Activated CD8-positive, alpha-beta T cell treated with anti-CD3 and anti-CD28 coated beads for 36 hours (primary cell): ENCODE results near the gene MAX. TPM values are rescaled to one million over a fixed set of nuclear protein-coding genes. Genes with fewer than 3 reads are reported as not detected.

ENCODE experiments used
- ATAC-seq: fragments of 200-7000 bp; cut with Tn5 transposase; one replicate; pipeline ENCODE4 v1.10.0; 2021; ENCODE audit warnings: mild to moderate bottlenecking, moderate library complexity
- CTCF ChIA-PET: fragments of 350-600 bp; sonication (Branson Sonifier 250); formaldehyde crosslinking; loops from one replicate; lab custom pipeline; 2021; ENCODE audit warnings: antibody characterized with exemption; lab: Charles Lee
- POLR2A ChIA-PET: fragments of 350-600 bp; sonication (Branson Sonifier 250); formaldehyde crosslinking; loops from one replicate; lab custom pipeline; 2021; ENCODE audit warnings: antibody characterized with exemption; lab: Charles Lee
- DNase-seq: peaks from one replicate; pipeline ENCODE4 v3.0.0-alpha.2; 2020
- H3K27ac Mint-ChIP-seq: one replicate; pipeline ENCODE4 v1.8.0; 2021; ENCODE audit warnings: mild to moderate bottlenecking, mixed read lengths
- H3K27me3 Mint-ChIP-seq: one replicate; pipeline ENCODE4 v1.8.0; 2021; ENCODE audit warnings: mixed read lengths
- H3K36me3 Mint-ChIP-seq: one replicate; pipeline ENCODE4 v1.8.0; 2021; ENCODE audit warnings: low read depth, mixed read lengths
- H3K4me1 Mint-ChIP-seq: one replicate; pipeline ENCODE4 v1.8.0; 2021; ENCODE audit warnings: low read depth, mixed read lengths
- H3K4me3 Mint-ChIP-seq: one replicate; pipeline ENCODE4 v1.8.0; 2021; ENCODE audit warnings: mild to moderate bottlenecking, moderate library complexity, mixed read lengths
- H3K9me3 Mint-ChIP-seq: one replicate; pipeline ENCODE4 v1.8.0; 2021; ENCODE audit warnings: mixed read lengths
- CTCF ChIP-seq: fragments of 200-600 bp; IDR thresholded peaks from one replicate; pipeline ENCODE4 v1.8.0; 2022; ENCODE audit warnings: antibody characterized with exemption, mild to moderate bottlenecking
- intact Hi-C: fragments of 100-400 bp; cut with micrococcal nuclease; formaldehyde crosslinking; loops from one replicate; pipeline ENCODE4 v1.10.0; 2022
- total RNA-seq, 2 experiments: library from RNA; stranded (reverse); gene quantifications; one replicate each; pipeline ENCODE4 v1.2.3, GENCODE V29; 2021

The MAX gene
- total RNA-seq, 2 experiments from 2014 or later = 92.6 to 92.8 TPM

GRCh38 chr14:65075628-65076325, 26.5 kb downstream of the MAX start:
- CTCF ChIA-PET = interaction anchor here (0.9 kb wide), 1 partner anchor 13 kb away, joined by 3 read pairs; no protein-coding TSS in a partner anchor
- no peak for ATAC-seq
- no peak for TF ChIP-seq CTCF
- no peaks in the 10 kb centered on the region for H3K9me3 Mint-ChIP-seq
- H3K27ac Mint-ChIP-seq = no peak overlapping the region
- peaks cover 44% of the 10 kb centered on the region for H3K36me3 Mint-ChIP-seq
- intact Hi-C loops = no loop called here
- DNase-seq = no peak
- H3K4me1 Mint-ChIP-seq = peaks cover 21% of the 10 kb centered on the region
- no peaks in the 10 kb centered on the region for H3K27me3 Mint-ChIP-seq
- POLR2A ChIA-PET = no interaction called here
- no peak overlapping the region for H3K4me3 Mint-ChIP-seq

GRCh38 chr14:65074449-65075150, 27.7 kb downstream of the MAX start:
- no peak for TF ChIP-seq CTCF
- CTCF ChIA-PET = no interaction called here
- H3K36me3 Mint-ChIP-seq = peaks cover 36% of the 10 kb centered on the region

GRCh38 chr14:65073605-65074201, 28.6 kb downstream of the MAX start:
- no peak for TF ChIP-seq CTCF
- ATAC-seq (no peak), DNase-seq (no peak)
- CTCF ChIA-PET = no interaction called here
- peaks cover 32% of the 10 kb centered on the region for H3K36me3 Mint-ChIP-seq
- H3K9me3 Mint-ChIP-seq = no peaks in the 10 kb centered on the region
- H3K27ac Mint-ChIP-seq = no peak overlapping the region
- no peaks in the 10 kb centered on the region for H3K27me3 Mint-ChIP-seq
- peaks cover 3% of the 10 kb centered on the region for H3K4me1 Mint-ChIP-seq
- no peak overlapping the region for H3K4me3 Mint-ChIP-seq
- intact Hi-C loops = no loop called here
- POLR2A ChIA-PET = interaction anchor here (0.6 to 1.9 kb wide), 4 partner anchors 9 to 279 kb away, joined by 3 to 5 read pairs (median 4); no protein-coding TSS in a partner anchor

More at GRCh38 chr14:65074449-65075150, 27.7 kb downstream of the MAX start:
- POLR2A ChIA-PET = no interaction called here
- ATAC-seq (peak; percentile 42), DNase-seq (no peak)
- Mint-ChIP-seq H3K4me3 (no peak overlapping the region), H3K27ac (peak overlapping the region; percentile 32), H3K9me3 (no peaks in the 10 kb centered on the region), H3K27me3 (no peaks in the 10 kb centered on the region), H3K4me1 (peaks cover 9% of the 10 kb centered on the region)
- intact Hi-C loops = no loop called here

GRCh38 chr14:65072937-65073336, 29.4 kb downstream of the MAX start:
- ATAC-seq = no peak
- DNase-seq = no peak
- no peaks in the 10 kb centered on the region for H3K9me3 Mint-ChIP-seq
- peak overlapping the region; percentile 52 for H3K27ac Mint-ChIP-seq
- ChIA-PET CTCF (no interaction called here), POLR2A (interaction anchor here (1.9 kb wide), 1 partner anchor 12 kb away, joined by 5 read pairs; no protein-coding TSS in a partner anchor)
- no peak overlapping the region for H3K4me3 Mint-ChIP-seq
- H3K4me1 Mint-ChIP-seq = peaks cover 3% of the 10 kb centered on the region
- no peaks in the 10 kb centered on the region for H3K27me3 Mint-ChIP-seq
- no peak for TF ChIP-seq CTCF
- intact Hi-C loops = no loop called here
- H3K36me3 Mint-ChIP-seq = peaks cover 36% of the 10 kb centered on the region
